Skeletal muscle satellite cell (primary cell): ENCODE results near the gene COL13A1.

Source experiments
- H3K27me3 ChIP-seq: 2 replicates; pipeline ENCODE4 v1.7.0; 2013; ENCODE audit warnings: low read length; ENCODE audit not compliant: control insufficient read depth, insufficient read depth
- H3K36me3 ChIP-seq: 2 replicates; pipeline ENCODE4 v1.7.0; 2013; ENCODE audit warnings: mild to moderate bottlenecking, control low read depth, low read length; ENCODE audit not compliant: insufficient read depth
- H3K4me1 ChIP-seq: 2 replicates; pipeline ENCODE4 v1.7.0; 2013; ENCODE audit warnings: low read length; ENCODE audit not compliant: control insufficient read depth, insufficient read depth
- H3K4me2 ChIP-seq: 2 replicates; pipeline ENCODE4 v1.7.0; 2013; ENCODE audit warnings: mild to moderate bottlenecking, low read length
- H3K4me3 ChIP-seq: 2 replicates; pipeline ENCODE4 v1.7.0; 2013; ENCODE audit warnings: low read length
- H3K9ac ChIP-seq: 2 replicates; pipeline ENCODE4 v1.7.0; 2013; ENCODE audit warnings: mild to moderate bottlenecking, low read depth, low read length, moderate library complexity
- H3K9me3 ChIP-seq: replicated peaks from 2 replicates; pipeline ENCODE4 v1.7.0; 2013; ENCODE audit warnings: mild to moderate bottlenecking, control low read depth, low read length

COL13A1 gene

GRCh38 chr10:69810097-69810496, 8.4 kb downstream of the COL13A1 start:
- Histone ChIP-seq H3K27me3 (no peaks in the 10 kb centered on the region), H3K36me3 (no peaks in the 10 kb centered on the region), H3K4me3 (no peak overlapping the region), H3K9me3 (no peaks in the 10 kb centered on the region), H3K4me2 (no peak overlapping the region), H3K9ac (no peak overlapping the region), H3K4me1 (peaks cover 13% of the 10 kb centered on the region)

GRCh38 chr10:69810675-69811397, 9.1 kb downstream of the COL13A1 start:
- no peaks in the 10 kb centered on the region for H3K9me3 ChIP-seq
- H3K4me1 ChIP-seq = peaks cover 13% of the 10 kb centered on the region
- H3K27me3 ChIP-seq = no peaks in the 10 kb centered on the region
- H3K4me2 ChIP-seq = no peak overlapping the region
- H3K9ac ChIP-seq = no peak overlapping the region
- no peak overlapping the region for H3K4me3 ChIP-seq
- H3K36me3 ChIP-seq = no peaks in the 10 kb centered on the region

GRCh38 chr10:69813632-69814031, 11.9 kb downstream of the COL13A1 start:
- Histone ChIP-seq H3K27me3 (no peaks in the 10 kb centered on the region), H3K9ac (no peak overlapping the region), H3K4me1 (no peaks in the 10 kb centered on the region), H3K4me3 (no peak overlapping the region), H3K36me3 (no peaks in the 10 kb centered on the region), H3K4me2 (no peak overlapping the region), H3K9me3 (no peaks in the 10 kb centered on the region)

GRCh38 chr10:69814251-69814650, 12.5 kb downstream of the COL13A1 start:
- no peaks in the 10 kb centered on the region for H3K9me3 ChIP-seq
- H3K4me2 ChIP-seq = no peak overlapping the region
- H3K27me3 ChIP-seq = no peaks in the 10 kb centered on the region
- peaks cover 5% of the 10 kb centered on the region for H3K4me1 ChIP-seq
- no peak overlapping the region for H3K4me3 ChIP-seq
- no peaks in the 10 kb centered on the region for H3K36me3 ChIP-seq
- H3K9ac ChIP-seq = no peak overlapping the region

- no peaks in the 10 kb centered on the region for H3K9me3 ChIP-seq
- no peak overlapping the region for H3K9ac ChIP-seq
- H3K27me3 ChIP-seq = no peaks in the 10 kb centered on the region
- no peak overlapping the region for H3K4me3 ChIP-seq
- no peak overlapping the region for H3K4me2 ChIP-seq
- H3K36me3 ChIP-seq = no peaks in the 10 kb centered on the region
- peaks cover 11% of the 10 kb centered on the region for H3K4me1 ChIP-seq
Measured at GRCh38 chr10:69815104-69815503, 13.4 kb downstream of the COL13A1 start.

- Histone ChIP-seq H3K4me1 (peaks cover 11% of the 10 kb centered on the region), H3K27me3 (no peaks in the 10 kb centered on the region), H3K9ac (no peak overlapping the region), H3K9me3 (no peaks in the 10 kb centered on the region), H3K36me3 (no peaks in the 10 kb centered on the region), H3K4me3 (no peak overlapping the region), H3K4me2 (no peak overlapping the region)
Measured at GRCh38 chr10:69816521-69816920, 14.8 kb downstream of the COL13A1 start.

- H3K4me3 ChIP-seq = no peak overlapping the region
- no peak overlapping the region for H3K4me2 ChIP-seq
Measured at GRCh38 chr10:69817078-69817581, 15.4 kb downstream of the COL13A1 start.

GRCh38 chr10:69818676-69819239, 17.1 kb downstream of the COL13A1 start:
- Histone ChIP-seq H3K4me1 (peaks cover 11% of the 10 kb centered on the region), H3K9me3 (no peaks in the 10 kb centered on the region), H3K36me3 (no peaks in the 10 kb centered on the region), H3K4me3 (no peak overlapping the region), H3K9ac (no peak overlapping the region), H3K27me3 (no peaks in the 10 kb centered on the region), H3K4me2 (no peak overlapping the region)

More at GRCh38 chr10:69817078-69817581, 15.4 kb downstream of the COL13A1 start:
- no peaks in the 10 kb centered on the region for H3K9me3 ChIP-seq
- H3K27me3 ChIP-seq = no peaks in the 10 kb centered on the region
- peaks cover 11% of the 10 kb centered on the region for H3K4me1 ChIP-seq
- H3K9ac ChIP-seq = no peak overlapping the region
- H3K36me3 ChIP-seq = no peaks in the 10 kb centered on the region

GRCh38 chr10:69819716-69820506, 18.2 kb downstream of the COL13A1 start:
- Histone ChIP-seq H3K4me3 (no peak overlapping the region), H3K4me1 (peaks cover 11% of the 10 kb centered on the region), H3K27me3 (no peaks in the 10 kb centered on the region), H3K9me3 (no peaks in the 10 kb centered on the region), H3K4me2 (no peak overlapping the region), H3K9ac (no peak overlapping the region), H3K36me3 (no peaks in the 10 kb centered on the region)

- Histone ChIP-seq H3K4me3 (no peak overlapping the region), H3K9me3 (no peaks in the 10 kb centered on the region), H3K36me3 (no peaks in the 10 kb centered on the region), H3K4me1 (peaks cover 11% of the 10 kb centered on the region), H3K9ac (no peak overlapping the region), H3K4me2 (no peak overlapping the region), H3K27me3 (no peaks in the 10 kb centered on the region)
Measured at GRCh38 chr10:69820817-69821216, 19.1 kb downstream of the COL13A1 start.

- Histone ChIP-seq H3K9ac (no peak overlapping the region), H3K9me3 (no peaks in the 10 kb centered on the region), H3K36me3 (no peaks in the 10 kb centered on the region), H3K4me3 (no peak overlapping the region), H3K4me1 (no peaks in the 10 kb centered on the region), H3K4me2 (no peak overlapping the region), H3K27me3 (no peaks in the 10 kb centered on the region)
Measured at GRCh38 chr10:69825604-69826003, 23.9 kb downstream of the COL13A1 start.
